GM18907 (cell line): Measurements from ENCODE around the gene COL11A2.

Experiments used
- ATAC-seq: cut with Tn5 transposase; IDR thresholded peaks from one replicate; pipeline ENCODE4 v1.9.1; 2021; ENCODE audit warnings: mild to moderate bottlenecking, moderate library complexity; ENCODE audit not compliant: unreplicated experiment

The COL11A2 gene

GRCh38 chr6:33172688-33173534 is 19.4 kb downstream of the COL11A2 start:
- no peak for ATAC-seq

- no peak for ATAC-seq
Measured at GRCh38 chr6:33171880-33172687, 20.2 kb downstream of the COL11A2 start.

GRCh38 chr6:33171016-33171879 is 21.0 kb downstream of the COL11A2 start:
- no peak for ATAC-seq

- ATAC-seq: no peak
Measured at GRCh38 chr6:33170176-33171015, 21.9 kb downstream of the COL11A2 start.

- no peak for ATAC-seq
Measured at GRCh38 chr6:33169291-33170175, 22.7 kb downstream of the COL11A2 start.

GRCh38 chr6:33168639-33169038 is 23.6 kb downstream of the COL11A2 start:
- no peak for ATAC-seq

- ATAC-seq: no peak
Measured at GRCh38 chr6:33168284-33168601, 24.0 kb downstream of the COL11A2 start.

- no peak for ATAC-seq
Measured at GRCh38 chr6:33167374-33168283, 24.6 kb downstream of the COL11A2 start.

- no peak for ATAC-seq
Measured at GRCh38 chr6:33166811-33167210, 25.5 kb downstream of the COL11A2 start.

GRCh38 chr6:33166363-33166762 is 25.9 kb downstream of the COL11A2 start:
- ATAC-seq: no peak

- no peak for ATAC-seq
Measured at GRCh38 chr6:33165581-33166258, 26.5 kb downstream of the COL11A2 start.

- ATAC-seq: no peak
Measured at GRCh38 chr6:33164665-33165373, 27.4 kb downstream of the COL11A2 start.

GRCh38 chr6:33164176-33164575 is 28.1 kb downstream of the COL11A2 start:
- no peak for ATAC-seq

GRCh38 chr6:33163540-33163939 is 28.7 kb downstream of the COL11A2 start:
- no peak for ATAC-seq

- ATAC-seq: peak; percentile 68
Measured at GRCh38 chr6:33161354-33162331, 30.6 kb downstream of the COL11A2 start.
